ENCODE results near the gene AMZ1.
A peak's percentile ranks its signal among the peaks of the same experiment; 100 is the strongest.
"Not testable (repeated sequence)": the region's sequence is repeated elsewhere in the genome, so short reads cannot be mapped to it uniquely, and the experiment has no call there.

Gene AMZ1

GRCh38 chr7:2737771-2738540, 50.0 kb downstream of the AMZ1 start:
- no peak for DNase-seq (ENCODE audit: low read depth in 2 of 2, low spot score in 1 of 2)

GRCh38 chr7:2738766-2739549, 51.0 kb downstream of the AMZ1 start:
- DNase-seq (ENCODE audit: low read depth in 2 of 2, low spot score in 1 of 2): no peak

- DNase-seq (ENCODE audit: low read depth in 2 of 2, low spot score in 1 of 2): not testable (repeated sequence)
These were observed 55.7 kb downstream of the AMZ1 start for GRCh38 chr7:2743523-2744185.

- DNase-seq (ENCODE audit: low read depth in 2 of 2, low spot score in 1 of 2): not testable (repeated sequence)
These were observed 60.7 kb downstream of the AMZ1 start for GRCh38 chr7:2748684-2749083.

- DNase-seq (ENCODE audit: low read depth in 2 of 2, low spot score in 1 of 2): no peak
These were observed 62.0 kb downstream of the AMZ1 start for GRCh38 chr7:2750004-2750407.

- DNase-seq (ENCODE audit: low read depth in 2 of 2, low spot score in 1 of 2): no peak
These were observed 63.1 kb downstream of the AMZ1 start for GRCh38 chr7:2751086-2751485.

GRCh38 chr7:2753148-2753547, 65.1 kb downstream of the AMZ1 start:
- DNase-seq (ENCODE audit: low read depth in 2 of 2, low spot score in 1 of 2): no peak

GRCh38 chr7:2754086-2754485, 66.1 kb downstream of the AMZ1 start:
- no peak for DNase-seq (ENCODE audit: low read depth in 2 of 2, low spot score in 1 of 2)

- DNase-seq (ENCODE audit: low read depth in 2 of 2, low spot score in 1 of 2): no peak
These were observed 66.9 kb downstream of the AMZ1 start for GRCh38 chr7:2754912-2755311.

- DNase-seq (ENCODE audit: low read depth in 2 of 2, low spot score in 1 of 2): no peak
These were observed 67.5 kb downstream of the AMZ1 start for GRCh38 chr7:2755531-2755930.

- DNase-seq (ENCODE audit: low read depth in 2 of 2, low spot score in 1 of 2): no peak
These were observed 69.4 kb downstream of the AMZ1 start for GRCh38 chr7:2757361-2757903.

- DNase-seq (ENCODE audit: low read depth in 2 of 2, low spot score in 1 of 2): peak; percentile 15 to 39
These were observed 70.1 kb downstream of the AMZ1 start for GRCh38 chr7:2757904-2758672.

GRCh38 chr7:2758673-2759616, 70.9 kb downstream of the AMZ1 start:
- DNase-seq (ENCODE audit: low read depth in 2 of 2, low spot score in 1 of 2): no peak

- no peak for DNase-seq (ENCODE audit: low read depth in 2 of 2, low spot score in 1 of 2)
These were observed 71.7 kb downstream of the AMZ1 start for GRCh38 chr7:2759736-2760097.

GRCh38 chr7:2760098-2760889, 72.3 kb downstream of the AMZ1 start:
- DNase-seq (ENCODE audit: low read depth in 2 of 2, low spot score in 1 of 2): no peak

- no peak for DNase-seq (ENCODE audit: low read depth in 2 of 2, low spot score in 1 of 2)
These were observed 73.2 kb downstream of the AMZ1 start for GRCh38 chr7:2761131-2761624.

- no peak for DNase-seq (ENCODE audit: low read depth in 2 of 2, low spot score in 1 of 2)
These were observed 73.9 kb downstream of the AMZ1 start for GRCh38 chr7:2761801-2762497.

GRCh38 chr7:2763597-2763996, 75.6 kb downstream of the AMZ1 start:
- no peak for DNase-seq (ENCODE audit: low read depth in 2 of 2, low spot score in 1 of 2)
